ENCODE measurements around the gene MEGF9. TPM values are rescaled to one million over a fixed set of nuclear protein-coding genes. Genes with fewer than 3 reads are reported as not detected.

MEGF9 gene
- total and polyA plus RNA-seq, 2 of the 13 experiments (the other 11 are each of a cell fraction or from before 2014, with no cell fraction given) = 3.1 to 3.3 TPM

DNA sequence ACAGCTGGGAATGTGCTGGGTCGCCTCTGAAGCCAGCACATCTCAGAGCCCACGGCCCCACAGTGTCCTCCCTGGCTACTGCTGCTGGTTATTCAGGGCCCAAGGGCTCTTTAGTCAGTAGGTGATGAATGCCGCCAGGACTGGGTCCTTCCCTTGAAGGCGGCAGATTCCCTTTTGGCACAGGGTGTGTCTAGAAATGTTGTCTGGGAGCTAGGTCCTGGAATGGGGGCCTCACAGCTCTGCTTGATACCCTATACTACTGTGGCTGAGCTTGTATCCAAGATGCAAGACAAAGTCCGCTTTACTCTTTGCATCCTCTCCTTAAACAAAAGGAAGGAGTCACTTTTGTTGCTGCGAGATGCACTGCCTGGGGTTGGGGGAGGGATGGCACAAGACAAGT is 33.1 kb downstream of the MEGF9 start (continued):
- TF ChIP-seq, protein P1, sequence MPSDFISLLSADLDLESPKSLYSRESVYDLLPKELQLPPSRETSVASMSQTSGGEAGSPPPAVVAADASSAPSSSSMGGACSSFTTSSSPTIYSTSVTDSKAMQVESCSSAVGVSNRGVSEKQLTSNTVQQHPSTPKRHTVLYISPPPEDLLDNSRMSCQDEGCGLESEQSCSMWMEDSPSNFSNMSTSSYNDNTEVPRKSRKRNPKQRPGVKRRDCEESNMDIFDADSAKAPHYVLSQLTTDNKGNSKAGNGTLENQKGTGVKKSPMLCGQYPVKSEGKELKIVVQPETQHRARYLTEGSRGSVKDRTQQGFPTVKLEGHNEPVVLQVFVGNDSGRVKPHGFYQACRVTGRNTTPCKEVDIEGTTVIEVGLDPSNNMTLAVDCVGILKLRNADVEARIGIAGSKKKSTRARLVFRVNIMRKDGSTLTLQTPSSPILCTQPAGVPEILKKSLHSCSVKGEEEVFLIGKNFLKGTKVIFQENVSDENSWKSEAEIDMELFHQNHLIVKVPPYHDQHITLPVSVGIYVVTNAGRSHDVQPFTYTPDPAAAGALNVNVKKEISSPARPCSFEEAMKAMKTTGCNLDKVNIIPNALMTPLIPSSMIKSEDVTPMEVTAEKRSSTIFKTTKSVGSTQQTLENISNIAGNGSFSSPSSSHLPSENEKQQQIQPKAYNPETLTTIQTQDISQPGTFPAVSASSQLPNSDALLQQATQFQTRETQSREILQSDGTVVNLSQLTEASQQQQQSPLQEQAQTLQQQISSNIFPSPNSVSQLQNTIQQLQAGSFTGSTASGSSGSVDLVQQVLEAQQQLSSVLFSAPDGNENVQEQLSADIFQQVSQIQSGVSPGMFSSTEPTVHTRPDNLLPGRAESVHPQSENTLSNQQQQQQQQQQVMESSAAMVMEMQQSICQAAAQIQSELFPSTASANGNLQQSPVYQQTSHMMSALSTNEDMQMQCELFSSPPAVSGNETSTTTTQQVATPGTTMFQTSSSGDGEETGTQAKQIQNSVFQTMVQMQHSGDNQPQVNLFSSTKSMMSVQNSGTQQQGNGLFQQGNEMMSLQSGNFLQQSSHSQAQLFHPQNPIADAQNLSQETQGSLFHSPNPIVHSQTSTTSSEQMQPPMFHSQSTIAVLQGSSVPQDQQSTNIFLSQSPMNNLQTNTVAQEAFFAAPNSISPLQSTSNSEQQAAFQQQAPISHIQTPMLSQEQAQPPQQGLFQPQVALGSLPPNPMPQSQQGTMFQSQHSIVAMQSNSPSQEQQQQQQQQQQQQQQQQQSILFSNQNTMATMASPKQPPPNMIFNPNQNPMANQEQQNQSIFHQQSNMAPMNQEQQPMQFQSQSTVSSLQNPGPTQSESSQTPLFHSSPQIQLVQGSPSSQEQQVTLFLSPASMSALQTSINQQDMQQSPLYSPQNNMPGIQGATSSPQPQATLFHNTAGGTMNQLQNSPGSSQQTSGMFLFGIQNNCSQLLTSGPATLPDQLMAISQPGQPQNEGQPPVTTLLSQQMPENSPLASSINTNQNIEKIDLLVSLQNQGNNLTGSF (CRISPR knock-in tag; IDR thresholded peaks at IDR 0.05) = no peak
- TF ChIP-seq ZBTB39 (CRISPR knock-in tag; IDR thresholded peaks at IDR 0.05) = no peak
- TF ChIP-seq GABPB1 (CRISPR knock-in tag; IDR thresholded peaks at IDR 0.05) = no peak
- TF ChIP-seq MLXIP (CRISPR knock-in tag; IDR thresholded peaks at IDR 0.05; ENCODE audit: borderline replicate concordance) = no peak
